ENCODE measurements around the gene METAP1D. TPM values are rescaled to one million over a fixed set of nuclear protein-coding genes. Genes with fewer than 3 reads are reported as not detected.

METAP1D gene
- total RNA-seq, 1 experiment from 2014 or later, result 10.4 TPM

- H3K4me1 Mint-ChIP-seq (ENCODE audit: low read depth, unreplicated experiment), result no peaks in the 10 kb centered on the region
- CTCF ChIA-PET, result no interaction called here
- no peak overlapping the region for H3K4me3 ChIP-seq (ENCODE audit: low read depth, low read length)
- POLR2A ChIA-PET, result no interaction called here
- intact Hi-C loops (cut with micrococcal nuclease; ENCODE audit: unreplicated experiment), result no loop called here
- no peaks in the 10 kb centered on the region for H3K9me3 Mint-ChIP-seq (ENCODE audit: unreplicated experiment)
- H3K27ac Mint-ChIP-seq (ENCODE audit: unreplicated experiment), result no peak overlapping the region
- H3K27me3 Mint-ChIP-seq (ENCODE audit: insufficient read depth, unreplicated experiment), result no peaks in the 10 kb centered on the region
- no peak overlapping the region for H3K4me3 Mint-ChIP-seq (ENCODE audit: unreplicated experiment)
- no peaks in the 10 kb centered on the region for H3K4me1 ChIP-seq
- DNase-seq, result no peak
- H3K9me3 ChIP-seq, result no peaks in the 10 kb centered on the region
- H3K36me3 Mint-ChIP-seq (ENCODE audit: insufficient read depth, unreplicated experiment), result no peaks in the 10 kb centered on the region
- no TSS peak for BruUV-seq (replicated peaks)
- H3K27me3 ChIP-seq (replicated peaks; ENCODE audit: control insufficient read depth, insufficient read depth, low read length), result no peaks in the 10 kb centered on the region
- no peaks in the 10 kb centered on the region for H3K36me3 ChIP-seq (ENCODE audit: control insufficient read depth, insufficient read depth, low read length)
- TF ChIP-seq CTCF (IDR thresholded peaks at IDR 0.05; ENCODE audit: insufficient read depth in 1 of 2, low read depth in 1 of 2, low read length in 1 of 2, severe bottlenecking in 1 of 2, unreplicated experiment in 1 of 2), result no peak
These were observed 40.6 kb downstream of the METAP1D start for GRCh38 chr2:172040311-172040710.

- H3K36me3 Mint-ChIP-seq (ENCODE audit: insufficient read depth, unreplicated experiment), result no peaks in the 10 kb centered on the region
- no TSS peak for BruUV-seq (replicated peaks)
- Histone ChIP-seq H3K4me1 (no peaks in the 10 kb centered on the region), H3K36me3 (ENCODE audit: control insufficient read depth, insufficient read depth, low read length) (no peaks in the 10 kb centered on the region), H3K9me3 (no peaks in the 10 kb centered on the region), H3K4me3 (ENCODE audit: low read depth, low read length) (no peak overlapping the region), H3K27me3 (replicated peaks; ENCODE audit: control insufficient read depth, insufficient read depth, low read length) (no peaks in the 10 kb centered on the region)
- no peak for DNase-seq
- ChIA-PET POLR2A (no interaction called here), CTCF (no interaction called here)
- H3K4me3 Mint-ChIP-seq (ENCODE audit: unreplicated experiment), result no peak overlapping the region
- H3K27me3 Mint-ChIP-seq (ENCODE audit: insufficient read depth, unreplicated experiment), result no peaks in the 10 kb centered on the region
- H3K4me1 Mint-ChIP-seq (ENCODE audit: low read depth, unreplicated experiment), result no peaks in the 10 kb centered on the region
- no peak for TF ChIP-seq CTCF (IDR thresholded peaks at IDR 0.05; ENCODE audit: insufficient read depth in 1 of 2, low read depth in 1 of 2, low read length in 1 of 2, severe bottlenecking in 1 of 2, unreplicated experiment in 1 of 2)
- intact Hi-C loops (cut with micrococcal nuclease; ENCODE audit: unreplicated experiment), result no loop called here
- no peak overlapping the region for H3K27ac Mint-ChIP-seq (ENCODE audit: unreplicated experiment)
- no peaks in the 10 kb centered on the region for H3K9me3 Mint-ChIP-seq (ENCODE audit: unreplicated experiment)
These were observed 46.4 kb downstream of the METAP1D start for GRCh38 chr2:172046080-172046678.

DNA sequence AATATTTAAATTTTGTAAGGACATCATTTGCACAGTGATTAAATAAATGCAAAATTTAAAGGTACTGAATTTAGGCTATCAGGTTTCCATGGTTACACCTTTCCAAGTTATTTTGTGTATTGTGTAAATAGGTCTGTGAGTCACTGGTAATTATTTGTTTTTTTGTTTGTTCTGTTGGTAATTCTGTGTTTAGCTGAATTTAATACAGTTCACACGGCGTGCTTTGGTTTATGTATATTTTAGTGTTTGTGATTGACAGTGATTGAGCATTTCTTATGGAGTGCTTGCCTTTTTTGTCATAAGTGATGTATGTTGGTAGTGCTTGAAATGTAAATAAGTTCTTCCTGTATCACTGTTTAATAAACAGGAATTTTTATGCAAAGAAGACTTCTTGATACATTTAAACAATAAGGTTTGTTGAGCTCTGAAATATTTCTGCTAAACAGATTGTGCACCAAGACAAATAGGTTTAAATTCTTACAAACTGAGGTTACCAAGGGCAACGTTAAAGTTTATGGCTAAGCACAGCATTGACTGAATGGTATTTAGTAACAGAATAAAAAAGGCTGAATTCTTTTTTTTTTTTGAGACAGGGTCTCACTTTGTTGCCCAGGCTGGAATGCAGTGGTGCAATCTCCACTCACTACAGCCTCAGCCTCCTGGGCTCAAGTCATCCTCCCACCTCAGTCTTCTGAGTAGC is 47.3 kb downstream of the METAP1D start:
- H3K4me1 ChIP-seq, result 0 out of 2 replicates have a peak, but pooled peaks cover under 1% of the 10 kb centered on the region
- TF ChIP-seq CTCF (IDR thresholded peaks at IDR 0.05; ENCODE audit: insufficient read depth in 1 of 2, low read depth in 1 of 2, low read length in 1 of 2, severe bottlenecking in 1 of 2, unreplicated experiment in 1 of 2), result no peak
- no peak overlapping the region for H3K4me3 ChIP-seq (ENCODE audit: low read depth, low read length)
- no peaks in the 10 kb centered on the region for H3K9me3 ChIP-seq
- no peaks in the 10 kb centered on the region for H3K27me3 ChIP-seq (replicated peaks; ENCODE audit: control insufficient read depth, insufficient read depth, low read length)
- CTCF ChIA-PET, result no interaction called here
- Mint-ChIP-seq H3K27ac (ENCODE audit: unreplicated experiment) (no peak overlapping the region), H3K27me3 (ENCODE audit: insufficient read depth, unreplicated experiment) (no peaks in the 10 kb centered on the region), H3K36me3 (ENCODE audit: insufficient read depth, unreplicated experiment) (no peaks in the 10 kb centered on the region), H3K4me3 (ENCODE audit: unreplicated experiment) (no peak overlapping the region), H3K4me1 (ENCODE audit: low read depth, unreplicated experiment) (no peaks in the 10 kb centered on the region), H3K9me3 (ENCODE audit: unreplicated experiment) (no peaks in the 10 kb centered on the region)
- no peaks in the 10 kb centered on the region for H3K36me3 ChIP-seq (ENCODE audit: control insufficient read depth, insufficient read depth, low read length)
- intact Hi-C loops (cut with micrococcal nuclease; ENCODE audit: unreplicated experiment), result no loop called here
- DNase-seq, result no peak
- no TSS peak for BruUV-seq (replicated peaks)
- POLR2A ChIA-PET, result no interaction called here
